ENCODE measurements around the gene KRTAP5-2.

- TF ChIP-seq CTCF (IDR thresholded peaks at IDR 0.05; ENCODE audit: insufficient read depth, low read depth, low read length) (no peak), EZH2 (IDR thresholded peaks at IDR 0.05; ENCODE audit: insufficient read depth, low read length) (no peak)
These were observed 39.5 kb upstream of the KRTAP5-2 start for GRCh38 chr11:1637628-1638027.

Data from astrocyte (in vitro differentiated cells and primary cell).